ENCODE data around the gene PALLD.
A peak's percentile ranks its signal among the peaks of the same experiment; 100 is the strongest.

Gene PALLD

GRCh38 chr4:168813890-168814289 lies 317.0 kb downstream of the PALLD start:
- DNase-seq = no peak
- Mint-ChIP-seq H3K4me1 (ENCODE audit: low read depth) (peaks cover 12% of the 10 kb centered on the region), H3K36me3 (ENCODE audit: low read depth) (no peaks in the 10 kb centered on the region), H3K4me3 (no peak overlapping the region), H3K27ac (no peak overlapping the region), H3K9me3 (no peaks in the 10 kb centered on the region), H3K27me3 (peaks cover 38% of the 10 kb centered on the region)

- Mint-ChIP-seq H3K4me3 (no peak overlapping the region), H3K36me3 (ENCODE audit: low read depth) (no peaks in the 10 kb centered on the region), H3K27me3 (peaks cover 53% of the 10 kb centered on the region), H3K27ac (no peak overlapping the region), H3K9me3 (no peaks in the 10 kb centered on the region), H3K4me1 (ENCODE audit: low read depth) (peaks cover 12% of the 10 kb centered on the region)
- no peak for DNase-seq
Observed at GRCh38 chr4:168815379-168816345, 318.8 kb downstream of the PALLD start.

GRCh38 chr4:168817370-168817769 lies 320.5 kb downstream of the PALLD start:
- no peak overlapping the region for H3K27ac Mint-ChIP-seq
- no peak for DNase-seq
- H3K4me1 Mint-ChIP-seq (ENCODE audit: low read depth) = peaks cover 12% of the 10 kb centered on the region
- no peaks in the 10 kb centered on the region for H3K36me3 Mint-ChIP-seq (ENCODE audit: low read depth)
- no peaks in the 10 kb centered on the region for H3K9me3 Mint-ChIP-seq
- H3K4me3 Mint-ChIP-seq = no peak overlapping the region
- peaks cover 53% of the 10 kb centered on the region for H3K27me3 Mint-ChIP-seq

- DNase-seq = no peak
- no peaks in the 10 kb centered on the region for H3K9me3 Mint-ChIP-seq
Observed at GRCh38 chr4:168822481-168822880, 325.6 kb downstream of the PALLD start.

GRCh38 chr4:168825975-168826374 lies 329.1 kb downstream of the PALLD start:
- Mint-ChIP-seq H3K4me1 (ENCODE audit: low read depth) (peaks cover 1% of the 10 kb centered on the region), H3K36me3 (ENCODE audit: low read depth) (no peaks in the 10 kb centered on the region), H3K9me3 (no peaks in the 10 kb centered on the region), H3K4me3 (no peak overlapping the region), H3K27me3 (peaks cover 30% of the 10 kb centered on the region), H3K27ac (no peak overlapping the region)
- DNase-seq = no peak

More at GRCh38 chr4:168822481-168822880, 325.6 kb downstream of the PALLD start:
- peaks cover 35% of the 10 kb centered on the region for H3K27me3 Mint-ChIP-seq
- no peak overlapping the region for H3K4me3 Mint-ChIP-seq
- peaks cover under 1% of the 10 kb centered on the region for H3K4me1 Mint-ChIP-seq (ENCODE audit: low read depth)
- H3K36me3 Mint-ChIP-seq (ENCODE audit: low read depth) = no peaks in the 10 kb centered on the region
- no peak overlapping the region for H3K27ac Mint-ChIP-seq

GRCh38 chr4:168826620-168827019 lies 329.8 kb downstream of the PALLD start:
- H3K27me3 Mint-ChIP-seq = peaks cover 36% of the 10 kb centered on the region
- H3K4me1 Mint-ChIP-seq (ENCODE audit: low read depth) = peaks cover 7% of the 10 kb centered on the region
- H3K4me3 Mint-ChIP-seq = no peak overlapping the region
- no peaks in the 10 kb centered on the region for H3K36me3 Mint-ChIP-seq (ENCODE audit: low read depth)
- H3K27ac Mint-ChIP-seq = no peak overlapping the region
- DNase-seq = no peak
- no peaks in the 10 kb centered on the region for H3K9me3 Mint-ChIP-seq

GRCh38 chr4:168830777-168831512 lies 334.1 kb downstream of the PALLD start:
- peaks cover 14% of the 10 kb centered on the region for H3K4me1 Mint-ChIP-seq (ENCODE audit: low read depth)
- H3K27me3 Mint-ChIP-seq = peaks cover 74% of the 10 kb centered on the region
- H3K36me3 Mint-ChIP-seq (ENCODE audit: low read depth) = no peaks in the 10 kb centered on the region
- peak overlapping the region; percentile 76 for H3K4me3 Mint-ChIP-seq
- no peak for DNase-seq
- H3K27ac Mint-ChIP-seq = peak overlapping the region; percentile 64
- H3K9me3 Mint-ChIP-seq = no peaks in the 10 kb centered on the region

- DNase-seq = no peak
- Mint-ChIP-seq H3K27me3 (peaks cover 78% of the 10 kb centered on the region), H3K27ac (peak overlapping the region; percentile 64), H3K4me1 (ENCODE audit: low read depth) (peaks cover 14% of the 10 kb centered on the region), H3K9me3 (no peaks in the 10 kb centered on the region), H3K4me3 (peak overlapping the region; percentile 76), H3K36me3 (ENCODE audit: low read depth) (no peaks in the 10 kb centered on the region)
Observed at GRCh38 chr4:168831585-168831918, 334.7 kb downstream of the PALLD start.

- peaks cover 76% of the 10 kb centered on the region for H3K27me3 Mint-ChIP-seq
- peak; percentile 74 for DNase-seq
- peak overlapping the region; percentile 76 for H3K4me3 Mint-ChIP-seq
- H3K36me3 Mint-ChIP-seq (ENCODE audit: low read depth) = no peaks in the 10 kb centered on the region
- H3K27ac Mint-ChIP-seq = peak overlapping the region; percentile 64
- H3K4me1 Mint-ChIP-seq (ENCODE audit: low read depth) = peaks cover 14% of the 10 kb centered on the region
- H3K9me3 Mint-ChIP-seq = no peaks in the 10 kb centered on the region
Observed at GRCh38 chr4:168831919-168832762, 335.3 kb downstream of the PALLD start.

- peak; percentile 37 for DNase-seq
- peaks cover 16% of the 10 kb centered on the region for H3K4me1 Mint-ChIP-seq (ENCODE audit: low read depth)
- H3K36me3 Mint-ChIP-seq (ENCODE audit: low read depth) = no peaks in the 10 kb centered on the region
- peak overlapping the region; percentile 76 for H3K4me3 Mint-ChIP-seq
- H3K27me3 Mint-ChIP-seq = peaks cover 83% of the 10 kb centered on the region
- H3K27ac Mint-ChIP-seq = no peak overlapping the region
- H3K9me3 Mint-ChIP-seq = no peaks in the 10 kb centered on the region
Observed at GRCh38 chr4:168832763-168833575, 336.1 kb downstream of the PALLD start.

GRCh38 chr4:168833881-168834280 lies 337.0 kb downstream of the PALLD start:
- Mint-ChIP-seq H3K9me3 (no peaks in the 10 kb centered on the region), H3K36me3 (ENCODE audit: low read depth) (no peaks in the 10 kb centered on the region), H3K4me3 (no peak overlapping the region), H3K27me3 (peaks cover 83% of the 10 kb centered on the region), H3K27ac (no peak overlapping the region), H3K4me1 (ENCODE audit: low read depth) (peaks cover 16% of the 10 kb centered on the region)
- DNase-seq = no peak

- no peak overlapping the region for H3K27ac Mint-ChIP-seq
- no peak for DNase-seq
- no peaks in the 10 kb centered on the region for H3K36me3 Mint-ChIP-seq (ENCODE audit: low read depth)
- peaks cover 18% of the 10 kb centered on the region for H3K4me1 Mint-ChIP-seq (ENCODE audit: low read depth)
- H3K9me3 Mint-ChIP-seq = no peaks in the 10 kb centered on the region
- no peak overlapping the region for H3K4me3 Mint-ChIP-seq
- peaks cover 72% of the 10 kb centered on the region for H3K27me3 Mint-ChIP-seq
Observed at GRCh38 chr4:168835880-168836454, 339.1 kb downstream of the PALLD start.

- H3K4me1 Mint-ChIP-seq (ENCODE audit: low read depth) = peaks cover 15% of the 10 kb centered on the region
- H3K27me3 Mint-ChIP-seq = peaks cover 67% of the 10 kb centered on the region
- H3K4me3 Mint-ChIP-seq = no peak overlapping the region
- no peaks in the 10 kb centered on the region for H3K9me3 Mint-ChIP-seq
- no peaks in the 10 kb centered on the region for H3K36me3 Mint-ChIP-seq (ENCODE audit: low read depth)
- no peak for DNase-seq
- H3K27ac Mint-ChIP-seq = no peak overlapping the region
Observed at GRCh38 chr4:168836490-168836889, 339.6 kb downstream of the PALLD start.
